ENCODE results near the gene EREG. TPM values are rescaled to one million over a fixed set of nuclear protein-coding genes. Genes with fewer than 3 reads are reported as not detected.

Gene EREG
- total RNA-seq, 4 donors from 2014 or later = 2.4 to 7.8 (median 4.8) TPM

DNA sequence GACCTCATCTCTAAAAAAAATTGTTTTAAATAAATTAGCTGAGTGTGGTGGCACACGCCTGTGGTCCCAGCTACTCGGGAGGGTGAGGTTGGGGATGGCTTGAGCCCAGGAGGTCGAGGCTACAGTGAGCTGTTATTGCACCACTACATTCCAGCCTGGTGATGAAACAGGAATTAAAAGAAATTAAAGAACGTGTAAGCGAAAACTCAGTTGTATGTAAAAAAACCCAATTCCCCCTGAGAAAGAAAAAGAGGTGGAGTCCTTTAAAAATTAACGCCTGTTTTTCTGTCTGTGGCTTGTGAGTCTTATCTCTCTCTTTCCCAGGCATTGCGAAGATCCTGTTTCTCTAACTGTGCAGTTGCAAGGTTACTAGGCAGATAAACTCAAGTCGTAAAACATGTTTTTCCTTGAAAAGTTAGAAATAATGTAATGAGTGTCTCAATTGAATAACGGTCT, 34.6 kb upstream of the EREG start:
- H3K4me3 ChIP-seq = no peak overlapping the region
- 77 to 93% methylated on average over 9 of the region's 9 CpGs for WGBS, 2 donors (ENCODE audit: low coverage in 1 of 2)
- H3K4me1 ChIP-seq = no peaks in the 10 kb centered on the region
- no peak overlapping the region for H3K27ac ChIP-seq
- ATAC-seq = no peak
- H3K27me3 ChIP-seq = no peaks in the 10 kb centered on the region
- no peaks in the 10 kb centered on the region for H3K9me3 ChIP-seq
- H3K36me3 ChIP-seq = no peaks in the 10 kb centered on the region
- TF ChIP-seq, protein P1, sequence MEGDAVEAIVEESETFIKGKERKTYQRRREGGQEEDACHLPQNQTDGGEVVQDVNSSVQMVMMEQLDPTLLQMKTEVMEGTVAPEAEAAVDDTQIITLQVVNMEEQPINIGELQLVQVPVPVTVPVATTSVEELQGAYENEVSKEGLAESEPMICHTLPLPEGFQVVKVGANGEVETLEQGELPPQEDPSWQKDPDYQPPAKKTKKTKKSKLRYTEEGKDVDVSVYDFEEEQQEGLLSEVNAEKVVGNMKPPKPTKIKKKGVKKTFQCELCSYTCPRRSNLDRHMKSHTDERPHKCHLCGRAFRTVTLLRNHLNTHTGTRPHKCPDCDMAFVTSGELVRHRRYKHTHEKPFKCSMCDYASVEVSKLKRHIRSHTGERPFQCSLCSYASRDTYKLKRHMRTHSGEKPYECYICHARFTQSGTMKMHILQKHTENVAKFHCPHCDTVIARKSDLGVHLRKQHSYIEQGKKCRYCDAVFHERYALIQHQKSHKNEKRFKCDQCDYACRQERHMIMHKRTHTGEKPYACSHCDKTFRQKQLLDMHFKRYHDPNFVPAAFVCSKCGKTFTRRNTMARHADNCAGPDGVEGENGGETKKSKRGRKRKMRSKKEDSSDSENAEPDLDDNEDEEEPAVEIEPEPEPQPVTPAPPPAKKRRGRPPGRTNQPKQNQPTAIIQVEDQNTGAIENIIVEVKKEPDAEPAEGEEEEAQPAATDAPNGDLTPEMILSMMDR (IDR thresholded peaks at IDR 0.05) = no peak
- TF ChIP-seq POLR2AphosphoS5 (IDR thresholded peaks at IDR 0.05) (no peak), POLR2A (IDR thresholded peaks at IDR 0.05) (no peak), EP300 (IDR thresholded peaks at IDR 0.05) (no peak)

DNA sequence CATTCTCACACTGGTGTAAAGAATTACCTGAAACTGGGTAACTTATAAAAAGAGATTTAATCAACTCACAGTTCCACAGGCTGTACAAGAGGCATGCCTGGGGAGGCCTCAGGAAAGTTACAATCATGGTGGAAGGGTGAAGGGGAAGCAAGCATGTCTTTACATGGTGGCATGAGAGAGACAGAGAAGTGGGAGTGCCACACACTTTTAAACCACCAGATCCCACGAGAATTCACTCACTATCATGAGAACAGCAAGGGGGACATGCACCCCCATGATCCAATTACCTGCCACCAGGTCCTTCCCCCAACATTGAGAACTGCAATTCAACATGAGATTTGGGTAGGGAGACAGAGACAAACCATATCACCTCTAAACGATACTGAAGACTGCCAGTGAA, 33.7 kb upstream of the EREG start:
- Histone ChIP-seq H3K4me1 (no peaks in the 10 kb centered on the region), H3K4me3 (no peak overlapping the region), H3K36me3 (no peaks in the 10 kb centered on the region), H3K9me3 (no peaks in the 10 kb centered on the region), H3K27me3 (no peaks in the 10 kb centered on the region), H3K27ac (no peak overlapping the region)
- no peak for ATAC-seq
- TF ChIP-seq, protein P1 (IDR thresholded peaks at IDR 0.05) = no peak
- no peak for TF ChIP-seq POLR2AphosphoS5 (IDR thresholded peaks at IDR 0.05)
- TF ChIP-seq EP300 (IDR thresholded peaks at IDR 0.05) = no peak
- no peak for TF ChIP-seq POLR2A (IDR thresholded peaks at IDR 0.05)
- 75 to 83% methylated on average over 2 of the region's 2 CpGs for WGBS, 2 donors (ENCODE audit: low coverage in 1 of 2)

DNA sequence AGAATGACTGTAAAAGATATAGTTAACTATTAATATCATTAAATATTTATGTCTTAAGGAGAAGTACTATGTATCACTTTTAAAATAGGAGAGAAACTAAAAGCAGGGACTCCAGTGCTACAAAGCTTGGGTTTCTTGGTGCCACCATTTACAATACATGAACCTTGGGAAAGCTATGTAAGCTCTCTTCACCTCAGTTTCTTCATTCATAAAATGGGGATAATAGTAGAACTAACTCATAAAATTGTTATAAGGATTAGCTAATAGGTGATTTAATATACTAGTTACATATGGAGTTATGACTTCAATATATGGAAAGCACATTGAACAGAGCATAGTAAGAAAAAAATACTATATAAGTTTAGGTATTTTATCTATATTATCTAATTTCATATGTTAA, 33.0 kb upstream of the EREG start:
- ATAC-seq = no peak
- Histone ChIP-seq H3K4me3 (no peak overlapping the region), H3K36me3 (no peaks in the 10 kb centered on the region), H3K27me3 (no peaks in the 10 kb centered on the region), H3K9me3 (no peaks in the 10 kb centered on the region), H3K27ac (no peak overlapping the region), H3K4me1 (no peaks in the 10 kb centered on the region)
- TF ChIP-seq POLR2A (IDR thresholded peaks at IDR 0.05) = no peak
- TF ChIP-seq, protein P1 (IDR thresholded peaks at IDR 0.05) = no peak
- TF ChIP-seq EP300 (IDR thresholded peaks at IDR 0.05) = no peak
- TF ChIP-seq POLR2AphosphoS5 (IDR thresholded peaks at IDR 0.05) = no peak

DNA sequence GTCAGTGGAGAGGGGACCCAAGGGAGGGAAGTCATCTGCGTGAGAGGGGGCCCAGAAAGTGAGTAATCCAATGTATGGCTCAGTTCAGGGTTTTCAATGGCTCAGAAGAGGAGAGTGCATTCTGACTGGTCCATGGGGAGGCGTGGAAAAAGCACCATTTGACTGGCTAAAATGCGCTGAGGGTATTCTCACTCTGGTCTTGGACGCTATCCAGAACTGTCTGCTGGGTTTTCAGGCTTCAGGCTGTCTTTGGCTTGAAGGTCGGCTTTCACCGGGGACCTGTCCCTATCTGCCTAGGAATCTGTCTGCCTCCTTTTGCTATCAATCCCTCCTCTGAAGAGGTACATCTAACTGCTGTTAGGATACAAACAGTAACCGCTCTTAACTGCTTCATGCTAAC, 30.3 kb upstream of the EREG start:
- Histone ChIP-seq H3K36me3 (no peaks in the 10 kb centered on the region), H3K27ac (no peak overlapping the region), H3K4me3 (no peak overlapping the region), H3K9me3 (no peaks in the 10 kb centered on the region), H3K4me1 (no peaks in the 10 kb centered on the region), H3K27me3 (no peaks in the 10 kb centered on the region)
- no peak for ATAC-seq
- TF ChIP-seq POLR2A (IDR thresholded peaks at IDR 0.05) (no peak), EP300 (IDR thresholded peaks at IDR 0.05) (no peak), POLR2AphosphoS5 (IDR thresholded peaks at IDR 0.05) (no peak)
- TF ChIP-seq, protein P1 (IDR thresholded peaks at IDR 0.05) = no peak
- 96 to 100% methylated on average over 1 to 7 of the region's 7 CpGs for WGBS, 2 donors (ENCODE audit: low coverage in 1 of 2)

DNA sequence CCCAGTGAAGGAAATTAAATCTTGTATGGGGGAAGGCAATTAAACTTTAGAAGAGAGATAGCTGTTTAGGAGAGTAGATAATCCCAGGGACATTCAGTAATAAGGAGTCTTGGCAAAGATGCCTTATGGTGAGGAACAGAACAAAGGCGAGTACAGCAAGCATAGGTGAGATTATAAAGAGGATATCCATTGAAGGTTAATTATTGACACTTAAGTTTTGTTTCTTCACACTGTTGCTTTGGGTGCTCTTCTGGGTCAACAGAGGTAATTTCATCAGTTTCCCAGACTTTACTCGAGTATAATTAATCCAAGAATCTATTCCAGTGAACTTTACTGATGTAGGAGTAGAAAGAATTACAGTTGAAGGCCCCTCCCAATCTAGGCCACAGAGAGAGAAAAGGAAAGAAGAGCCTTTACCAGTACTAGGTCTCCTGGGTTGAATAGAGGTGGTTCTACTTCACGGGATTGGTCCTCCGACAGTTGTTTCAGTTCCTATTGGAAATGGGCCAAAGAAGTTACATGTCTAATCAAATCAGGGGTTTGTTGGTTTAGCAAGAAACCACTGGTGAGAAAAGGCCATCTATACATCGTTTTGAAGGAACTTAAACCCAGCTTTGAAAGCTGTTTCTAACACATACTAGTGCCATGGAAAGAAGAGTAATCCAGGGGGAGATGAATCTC, 29.5 kb upstream of the EREG start:
- no peak for ATAC-seq
- H3K36me3 ChIP-seq = no peaks in the 10 kb centered on the region
- H3K27me3 ChIP-seq = no peaks in the 10 kb centered on the region
- no peaks in the 10 kb centered on the region for H3K9me3 ChIP-seq
- H3K27ac ChIP-seq = no peak overlapping the region
- no peak overlapping the region for H3K4me3 ChIP-seq
- no peaks in the 10 kb centered on the region for H3K4me1 ChIP-seq
- WGBS, 2 donors (ENCODE audit: low coverage in 1 of 2) = 76 to 82% methylated on average over 4 to 5 of the region's 5 CpGs
- TF ChIP-seq EP300 (IDR thresholded peaks at IDR 0.05) = no peak
- TF ChIP-seq POLR2A (IDR thresholded peaks at IDR 0.05) = no peak
- no peak for TF ChIP-seq POLR2AphosphoS5 (IDR thresholded peaks at IDR 0.05)
- TF ChIP-seq, protein P1 (IDR thresholded peaks at IDR 0.05) = no peak

Measured in gastroesophageal sphincter (tissue), 4 donors.